CD4-positive, alpha-beta memory T cell (primary cell): ENCODE measurements around the gene SLC17A9. TPM values are rescaled to one million over a fixed set of nuclear protein-coding genes. Genes with fewer than 3 reads are reported as not detected.

Experiments used
- CTCF ChIA-PET: fragments of 350-600 bp; sonication (Branson Sonifier 250); formaldehyde crosslinking; loops from one replicate; lab custom pipeline; 2021; ENCODE audit warnings: inconsistent platforms; ENCODE audit not compliant: partially characterized antibody; lab: Charles Lee
- POLR2A ChIA-PET: fragments of 350-600 bp; sonication (Branson Sonifier 250); formaldehyde crosslinking; loops from one replicate; lab custom pipeline; 2021; ENCODE audit not compliant: partially characterized antibody; lab: Charles Lee
- DNase-seq, 5 donors: peaks; one replicate each; pipeline versions ENCODE4 v3.0.0 to v3.0.0-alpha.2; 2020 to 2022; ENCODE audit warnings: mixed read lengths in 1 of 5
- H3K27ac ChIP-seq: one replicate; pipeline ENCODE4 v1.7.0; 2013; ENCODE audit warnings: low read depth, low read length
- H3K27me3 ChIP-seq: 2 replicates; pipeline ENCODE4 v1.7.0; 2013; ENCODE audit warnings: mild to moderate bottlenecking, low read length, moderate library complexity; ENCODE audit not compliant: insufficient read depth
- H3K36me3 ChIP-seq: 2 replicates; pipeline ENCODE4 v1.7.0; 2013; ENCODE audit warnings: mild to moderate bottlenecking, low read length, moderate library complexity; ENCODE audit not compliant: insufficient read depth
- H3K4me1 ChIP-seq: 2 replicates; pipeline ENCODE4 v1.7.0; 2013; ENCODE audit warnings: mild to moderate bottlenecking, low read length, moderate library complexity; ENCODE audit not compliant: insufficient read depth
- H3K4me3 ChIP-seq, 2 donors: one replicate each; pipeline ENCODE4 v1.7.0; 2013; ENCODE audit warnings: low read length in 2 of 2, mild to moderate bottlenecking in 1 of 2
- H3K9me3 ChIP-seq, 2 donors: one replicate each; pipeline ENCODE4 v1.7.0; 2013; ENCODE audit warnings: low read length in 2 of 2, control low read depth in 1 of 2; ENCODE audit not compliant: control insufficient read depth in 1 of 2
- H3K27ac Mint-ChIP-seq, 7 donors: one replicate each; pipeline ENCODE4 v1.8.0; 2020 to 2021; ENCODE audit warnings: mixed read lengths in 7 of 7, mild to moderate bottlenecking in 6 of 7, inconsistent platforms in 3 of 7, moderate library complexity in 3 of 7
- H3K27me3 Mint-ChIP-seq, 2 donors: one replicate each; pipeline ENCODE4 v1.8.0; 2020 to 2021; ENCODE audit warnings: mixed read lengths in 2 of 2
- H3K36me3 Mint-ChIP-seq, 2 donors: one replicate each; pipeline ENCODE4 v1.8.0; 2020 to 2021; ENCODE audit warnings: mixed read lengths in 2 of 2, inconsistent platforms in 1 of 2, mild to moderate bottlenecking in 1 of 2
- H3K4me1 Mint-ChIP-seq, 4 donors: one replicate each; pipeline ENCODE4 v1.8.0; 2020 to 2021; ENCODE audit warnings: mixed read lengths in 4 of 4, mild to moderate bottlenecking in 1 of 4
- H3K4me3 Mint-ChIP-seq, 8 donors: one replicate each; pipeline ENCODE4 v1.8.0; 2020 to 2021; ENCODE audit warnings: mixed read lengths in 8 of 8, mild to moderate bottlenecking in 7 of 8, moderate library complexity in 6 of 8, inconsistent platforms in 3 of 8
- H3K9me3 Mint-ChIP-seq, 8 donors: one replicate each; pipeline ENCODE4 v1.8.0; 2020 to 2021; ENCODE audit warnings: mixed read lengths in 8 of 8, mild to moderate bottlenecking in 5 of 8, inconsistent platforms in 3 of 8, moderate library complexity in 1 of 8
- intact Hi-C: fragments of 100-400 bp; cut with micrococcal nuclease; formaldehyde crosslinking; loops from one replicate; pipeline ENCODE4 v1.15.1; 2023
- polyA plus RNA-seq, 2 donors: library from polyadenylated mRNA; unstranded; fragments of 300-500 nt; fragmentation: Illumina TruSeq; gene quantifications; one replicate each; pipeline ENCODE4 v1.2.3, GENCODE V29; 2021
- total RNA-seq, 2 experiments: library from RNA; stranded (reverse); gene quantifications; one replicate each; pipeline ENCODE4 v1.2.3, GENCODE V29; 2021

Gene SLC17A9
- total and polyA plus RNA-seq, 4 experiments from 2014 or later: 0.13 to 2.4 (median 2.1) TPM; not detected in 1

- Histone ChIP-seq H3K9me3 (no peaks in the 10 kb centered on the region), H3K27ac (no peak overlapping the region), H3K4me3 (peak overlapping the region; percentile 24 to 42), H3K36me3 (no peaks in the 10 kb centered on the region), H3K4me1 (peaks cover 5% of the 10 kb centered on the region), H3K27me3 (no peaks in the 10 kb centered on the region)
- no peaks in the 10 kb centered on the region for H3K9me3 Mint-ChIP-seq
- H3K36me3 Mint-ChIP-seq: no peaks in the 10 kb centered on the region
- POLR2A ChIA-PET: no interaction called here
- H3K27me3 Mint-ChIP-seq: peaks cover 3 to 15% of the 10 kb centered on the region in 2 donors
- H3K4me1 Mint-ChIP-seq: peaks cover 0 to 8% (median 4%) of the 10 kb centered on the region in 4 donors
- intact Hi-C loops: no loop called here
- H3K27ac Mint-ChIP-seq: peak overlapping the region in 2 of 7 donors; percentile 57 to 68
- DNase-seq: no peak
- peak overlapping the region; percentile 78 to 95 (median 84) for H3K4me3 Mint-ChIP-seq
- CTCF ChIA-PET: no interaction called here
These were observed 36.7 kb downstream of the SLC17A9 start for GRCh38 chr20:62989201-62989601.

GRCh38 chr20:62990306-62990825 lies 37.9 kb downstream of the SLC17A9 start:
- no peaks in the 10 kb centered on the region for H3K27me3 ChIP-seq
- peaks cover 0 to 8% (median 4%) of the 10 kb centered on the region in 4 donors for H3K4me1 Mint-ChIP-seq
- H3K4me1 ChIP-seq: peaks cover 5% of the 10 kb centered on the region
- H3K27ac ChIP-seq: no peak overlapping the region
- no peaks in the 10 kb centered on the region for H3K36me3 ChIP-seq
- no peaks in the 10 kb centered on the region for H3K9me3 Mint-ChIP-seq
- H3K4me3 Mint-ChIP-seq: no peak overlapping the region
- H3K27me3 Mint-ChIP-seq: peaks cover 2 to 18% of the 10 kb centered on the region in 2 donors
- H3K9me3 ChIP-seq: no peaks in the 10 kb centered on the region
- intact Hi-C loops: no loop called here
- CTCF ChIA-PET: no interaction called here
- no peak overlapping the region for H3K4me3 ChIP-seq
- H3K36me3 Mint-ChIP-seq: no peaks in the 10 kb centered on the region
- DNase-seq: no peak
- no peak overlapping the region for H3K27ac Mint-ChIP-seq
- POLR2A ChIA-PET: interaction anchor here (1.0 kb wide), 1 partner anchor 12 kb away, joined by 3 read pairs; no protein-coding TSS in a partner anchor

GRCh38 chr20:62991196-62991807 lies 38.8 kb downstream of the SLC17A9 start:
- DNase-seq: no peak
- H3K27me3 ChIP-seq: no peaks in the 10 kb centered on the region
- H3K36me3 ChIP-seq: no peaks in the 10 kb centered on the region
- H3K9me3 ChIP-seq: no peaks in the 10 kb centered on the region
- H3K4me3 Mint-ChIP-seq: no peak overlapping the region
- H3K9me3 Mint-ChIP-seq: no peaks in the 10 kb centered on the region
- H3K36me3 Mint-ChIP-seq: no peaks in the 10 kb centered on the region
- H3K4me1 ChIP-seq: peaks cover 5% of the 10 kb centered on the region
- H3K4me3 ChIP-seq: no peak overlapping the region
- H3K4me1 Mint-ChIP-seq: peaks cover 0 to 8% (median 4%) of the 10 kb centered on the region in 4 donors
- no peak overlapping the region for H3K27ac ChIP-seq
- intact Hi-C loops: no loop called here
- H3K27ac Mint-ChIP-seq: no peak overlapping the region
- ChIA-PET CTCF (no interaction called here), POLR2A (interaction anchor here (1.0 kb wide), 1 partner anchor 13 kb away, joined by 3 read pairs; no protein-coding TSS in a partner anchor)
- H3K27me3 Mint-ChIP-seq: peaks cover 2 to 23% of the 10 kb centered on the region in 2 donors

GRCh38 chr20:62991863-62992262 lies 39.4 kb downstream of the SLC17A9 start:
- H3K36me3 ChIP-seq: no peaks in the 10 kb centered on the region
- Mint-ChIP-seq H3K27ac (no peak overlapping the region), H3K4me3 (no peak overlapping the region), H3K36me3 (no peaks in the 10 kb centered on the region), H3K4me1 (peaks cover 0 to 8% (median 4%) of the 10 kb centered on the region in 4 donors), H3K9me3 (no peaks in the 10 kb centered on the region), H3K27me3 (peaks cover 2 to 23% of the 10 kb centered on the region in 2 donors)
- peaks cover 5% of the 10 kb centered on the region for H3K4me1 ChIP-seq
- DNase-seq: no peak
- H3K9me3 ChIP-seq: no peaks in the 10 kb centered on the region
- H3K27me3 ChIP-seq: no peaks in the 10 kb centered on the region
- H3K4me3 ChIP-seq: no peak overlapping the region
- ChIA-PET CTCF (interaction anchor here (0.7 to 1.0 kb wide), 2 partner anchors 23 to 492 kb away, joined by 3 read pairs; no protein-coding TSS in a partner anchor), POLR2A (no interaction called here)
- H3K27ac ChIP-seq: no peak overlapping the region
- intact Hi-C loops: no loop called here

DNA sequence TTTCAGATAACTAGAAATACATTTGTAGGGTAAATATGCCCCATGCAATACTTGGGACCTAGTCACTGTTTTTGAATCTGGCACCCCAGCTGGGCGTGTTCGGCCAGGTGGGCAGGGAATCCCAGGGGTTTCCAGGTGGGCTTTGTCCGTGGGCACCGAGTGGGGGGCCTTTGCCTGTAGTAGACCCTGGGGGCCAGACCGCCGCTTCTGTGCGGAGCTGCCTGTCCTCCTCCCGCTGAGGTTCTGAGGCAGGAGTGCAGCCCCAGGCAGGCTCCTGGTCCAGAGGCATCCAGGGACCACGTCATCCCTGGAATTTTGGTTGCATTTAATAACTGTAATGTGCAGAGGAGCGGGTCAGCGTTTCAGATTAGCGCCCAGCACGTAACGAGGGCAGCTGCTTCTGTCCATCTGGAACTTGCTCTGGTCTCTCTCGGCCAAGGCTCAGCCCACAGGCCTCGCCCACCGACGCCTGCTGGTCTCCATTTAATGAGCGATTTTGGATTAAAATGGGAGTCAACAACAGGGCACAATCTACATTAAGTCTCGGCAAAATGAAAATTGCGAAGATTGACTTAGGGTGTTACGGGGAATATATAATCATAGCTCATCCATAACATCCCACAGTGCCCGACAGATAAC lies 41.5 kb downstream of the SLC17A9 start:
- H3K4me3 Mint-ChIP-seq: no peak overlapping the region
- Histone ChIP-seq H3K27ac (no peak overlapping the region), H3K36me3 (no peaks in the 10 kb centered on the region), H3K4me1 (peaks cover 2% of the 10 kb centered on the region), H3K27me3 (no peaks in the 10 kb centered on the region), H3K4me3 (no peak overlapping the region), H3K9me3 (no peaks in the 10 kb centered on the region)
- POLR2A ChIA-PET: no interaction called here
- intact Hi-C loops: no loop called here
- no peaks in the 10 kb centered on the region for H3K36me3 Mint-ChIP-seq
- CTCF ChIA-PET: no interaction called here
- peaks cover 6 to 30% of the 10 kb centered on the region in 2 donors for H3K27me3 Mint-ChIP-seq
- H3K27ac Mint-ChIP-seq: no peak overlapping the region
- H3K9me3 Mint-ChIP-seq: no peaks in the 10 kb centered on the region
- DNase-seq: no peak
- peaks cover 0 to 6% (median 3%) of the 10 kb centered on the region in 4 donors for H3K4me1 Mint-ChIP-seq

DNA sequence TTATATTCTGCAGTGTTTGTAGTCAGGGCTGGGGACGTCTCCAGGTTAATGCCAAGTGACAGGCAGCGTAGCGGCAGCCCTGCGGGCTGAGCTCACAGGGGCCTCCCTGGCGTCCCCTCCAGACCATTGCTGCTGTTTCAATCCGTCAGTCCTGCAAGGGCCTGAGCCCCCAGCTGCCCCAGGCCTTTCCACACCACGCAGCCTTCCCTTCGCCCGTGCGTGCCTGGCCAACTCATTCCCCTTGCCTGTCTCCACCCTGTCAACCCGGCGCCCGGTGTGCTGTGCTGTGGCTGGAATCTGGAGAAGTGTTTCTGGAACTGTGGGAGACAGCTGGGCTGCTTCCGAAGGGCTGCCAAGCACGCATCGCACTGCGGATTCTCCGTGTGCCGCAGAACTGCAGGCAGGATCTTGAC lies 42.4 kb downstream of the SLC17A9 start:
- Mint-ChIP-seq H3K27me3 (peaks cover 12 to 32% of the 10 kb centered on the region in 2 donors), H3K36me3 (no peaks in the 10 kb centered on the region), H3K27ac (no peak overlapping the region), H3K4me3 (no peak overlapping the region), H3K4me1 (no peaks in the 10 kb centered on the region), H3K9me3 (no peaks in the 10 kb centered on the region)
- no peaks in the 10 kb centered on the region for H3K4me1 ChIP-seq
- H3K36me3 ChIP-seq: no peaks in the 10 kb centered on the region
- no peaks in the 10 kb centered on the region for H3K27me3 ChIP-seq
- no peak for DNase-seq
- H3K9me3 ChIP-seq: no peaks in the 10 kb centered on the region
- intact Hi-C loops: no loop called here
- ChIA-PET CTCF (no interaction called here), POLR2A (no interaction called here)
- H3K4me3 ChIP-seq: no peak overlapping the region
- no peak overlapping the region for H3K27ac ChIP-seq

GRCh38 chr20:62995481-62995880 lies 43.0 kb downstream of the SLC17A9 start:
- Histone ChIP-seq H3K27ac (no peak overlapping the region), H3K9me3 (no peaks in the 10 kb centered on the region), H3K36me3 (no peaks in the 10 kb centered on the region), H3K4me3 (no peak overlapping the region), H3K27me3 (peaks cover 4% of the 10 kb centered on the region), H3K4me1 (no peaks in the 10 kb centered on the region)
- Mint-ChIP-seq H3K27me3 (peaks cover 13 to 34% of the 10 kb centered on the region in 2 donors), H3K4me3 (no peak overlapping the region), H3K36me3 (no peaks in the 10 kb centered on the region), H3K9me3 (no peaks in the 10 kb centered on the region), H3K4me1 (no peaks in the 10 kb centered on the region), H3K27ac (no peak overlapping the region)
- DNase-seq: no peak
- intact Hi-C loops: no loop called here
- ChIA-PET CTCF (no interaction called here), POLR2A (no interaction called here)
